ENCODE measurements around the gene CHMP1A.
"Not testable (repeated sequence)": the region's sequence is repeated elsewhere in the genome, so short reads cannot be mapped to it uniquely, and the experiment has no call there.

DNA sequence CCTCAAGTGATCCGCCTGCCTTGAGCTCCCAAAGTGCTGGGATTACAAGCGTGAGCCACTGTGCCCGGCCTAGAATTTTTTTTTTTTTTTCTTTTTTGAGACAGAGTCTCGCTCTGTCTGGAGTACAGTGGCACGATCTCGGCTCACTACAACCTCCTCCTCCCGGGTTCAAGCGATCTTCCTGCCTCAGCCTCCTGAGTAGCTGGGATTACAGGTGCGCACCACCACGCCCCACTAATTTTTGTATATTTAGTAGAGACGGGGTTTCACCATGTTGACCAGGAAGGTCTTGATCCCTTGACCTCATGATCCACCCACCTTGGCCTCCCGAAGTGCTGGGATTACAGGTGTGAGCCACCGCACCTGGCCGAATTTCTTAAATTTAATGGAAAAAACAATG is 41.2 kb upstream of the CHMP1A start:
- TF ChIP-seq ZNF274 (IDR thresholded peaks at IDR 0.05; ENCODE audit: low read depth, low read length); YY1 (IDR thresholded peaks at IDR 0.05; ENCODE audit: insufficient read depth, insufficient read length): not testable (repeated sequence)
